ENCODE measurements around the gene CAPN12.

Gene CAPN12

DNA sequence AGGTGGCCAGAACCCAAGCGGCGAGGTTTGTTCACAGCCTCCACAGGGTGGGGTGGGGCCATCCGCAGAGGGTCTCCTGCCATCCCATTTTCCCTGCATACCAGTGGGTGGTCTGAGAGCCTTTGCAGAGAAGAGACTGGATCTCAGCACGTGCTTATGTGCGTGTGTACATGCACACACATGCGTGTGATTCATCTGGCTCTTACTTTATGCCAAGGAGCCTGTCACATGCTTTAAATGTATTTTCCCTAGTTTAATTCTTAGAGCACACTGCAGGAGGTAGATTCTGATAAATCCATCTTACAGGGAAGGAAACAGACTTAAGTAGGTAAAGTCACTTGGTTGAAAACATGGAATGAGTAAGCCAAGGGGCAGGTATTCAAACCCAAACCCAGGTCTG is 47.1 kb downstream of the CAPN12 start:
- DNase-seq (ENCODE audit: low read depth), result no peak

DNA sequence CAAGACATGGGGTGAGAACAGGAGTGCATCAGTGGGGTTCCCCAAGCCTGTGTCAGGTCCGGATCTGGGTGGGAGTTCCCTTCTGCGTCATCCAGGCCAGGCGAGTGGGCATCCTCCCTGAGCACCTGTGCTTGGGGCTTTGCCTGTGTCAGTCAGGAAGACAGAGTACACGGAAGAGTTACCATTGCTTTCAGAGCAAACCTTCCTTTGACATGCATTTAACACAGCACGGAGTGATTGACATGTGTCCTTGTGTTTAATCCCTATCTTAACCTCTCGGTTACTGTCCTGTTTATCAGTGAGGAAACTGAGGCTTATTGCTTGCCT is 47.6 kb downstream of the CAPN12 start:
- no peak for DNase-seq (ENCODE audit: low read depth)

DNA sequence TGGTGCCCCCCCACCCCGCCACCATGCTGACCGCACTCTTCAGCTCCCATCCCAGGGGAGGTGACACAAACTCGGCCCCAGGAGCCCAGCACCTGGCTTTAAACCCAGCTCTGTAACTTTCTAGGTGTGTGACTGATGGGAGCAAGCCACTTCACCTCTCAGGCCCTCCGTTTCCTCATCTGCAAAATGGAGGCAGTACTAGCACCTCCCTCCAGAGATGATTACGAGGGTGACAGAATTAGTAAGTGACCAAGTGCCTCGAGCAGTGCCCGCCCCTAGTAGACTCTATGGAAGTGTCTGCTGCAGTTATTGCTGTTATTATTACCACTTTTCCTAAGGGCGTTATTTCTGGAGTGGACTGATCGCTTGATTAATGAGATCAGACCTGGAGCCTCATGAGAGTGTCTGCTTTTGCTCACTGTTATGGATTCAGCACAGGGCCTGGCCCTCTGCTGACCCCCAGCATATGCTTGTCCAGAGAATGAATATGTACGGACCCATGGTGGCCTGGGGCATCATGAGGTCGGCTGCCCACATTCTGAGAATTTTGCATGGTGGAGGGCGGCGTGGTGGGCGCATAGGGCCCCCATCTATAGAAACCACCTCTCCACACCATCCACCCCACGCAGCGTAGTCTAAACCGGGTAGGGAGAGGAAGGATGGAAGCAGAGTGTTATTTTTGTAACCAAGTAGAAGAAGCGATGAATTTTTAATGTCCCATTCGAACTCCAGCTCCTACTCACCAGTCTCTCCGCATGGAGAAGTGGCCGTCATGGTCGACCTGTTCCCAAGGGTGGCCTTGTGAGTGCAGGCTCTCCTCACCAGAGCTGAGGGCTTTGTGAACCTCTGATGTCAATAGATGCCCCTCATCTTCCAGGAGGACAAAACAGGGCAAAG is 48.2 kb downstream of the CAPN12 start:
- DNase-seq (ENCODE audit: low read depth), result no peak

DNA sequence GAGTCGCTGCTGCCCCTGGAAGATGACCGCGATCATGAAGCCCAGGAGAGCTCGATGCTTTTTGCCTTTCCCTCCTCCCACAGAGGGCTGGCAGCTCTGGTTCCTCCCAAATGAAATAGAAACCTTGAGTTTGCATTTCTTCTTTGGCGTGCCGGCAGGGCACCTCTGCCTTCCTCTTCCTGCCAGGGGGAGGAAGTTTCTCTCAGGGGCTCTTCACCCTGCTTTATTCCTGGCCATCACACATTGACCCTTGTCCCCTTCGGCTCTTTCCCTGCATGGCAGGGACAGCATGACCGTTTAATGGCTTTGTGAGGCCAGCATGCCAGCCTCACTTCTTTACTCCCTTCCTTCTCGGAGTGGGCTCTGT is 49.0 kb downstream of the CAPN12 start:
- DNase-seq (ENCODE audit: low read depth), result no peak

GRCh38 chr19:38693380-38694223 is 50.7 kb downstream of the CAPN12 start:
- DNase-seq (ENCODE audit: low read depth), result no peak

- DNase-seq (ENCODE audit: low read depth), result no peak
Observed at GRCh38 chr19:38692458-38693379, 51.6 kb downstream of the CAPN12 start.

DNA sequence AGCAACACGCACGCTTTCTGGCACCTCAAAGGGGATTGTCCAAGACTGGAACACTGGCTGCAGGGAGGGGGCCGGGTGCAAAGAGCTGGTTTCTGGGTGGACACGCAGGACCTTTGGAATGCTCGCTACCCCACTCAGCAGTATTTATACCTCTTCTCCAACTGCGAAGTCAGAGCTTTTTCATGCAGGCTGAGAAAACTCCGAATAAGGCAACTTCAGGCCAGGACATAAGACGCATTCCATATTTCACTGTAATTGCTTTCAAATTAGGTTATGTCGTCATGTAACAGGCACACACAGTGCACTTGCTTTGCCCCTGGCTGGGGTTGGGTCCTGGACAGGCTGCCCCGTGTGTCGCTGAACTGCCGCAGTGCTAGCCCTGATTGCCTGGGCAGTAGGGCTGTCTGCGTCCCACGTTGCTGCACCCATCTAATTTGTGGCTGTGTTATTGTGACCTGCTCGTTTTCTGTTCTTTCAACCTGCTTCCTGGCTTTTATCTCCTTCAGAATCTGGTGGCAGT is 52.3 kb downstream of the CAPN12 start:
- no peak for DNase-seq (ENCODE audit: low read depth)

DNA sequence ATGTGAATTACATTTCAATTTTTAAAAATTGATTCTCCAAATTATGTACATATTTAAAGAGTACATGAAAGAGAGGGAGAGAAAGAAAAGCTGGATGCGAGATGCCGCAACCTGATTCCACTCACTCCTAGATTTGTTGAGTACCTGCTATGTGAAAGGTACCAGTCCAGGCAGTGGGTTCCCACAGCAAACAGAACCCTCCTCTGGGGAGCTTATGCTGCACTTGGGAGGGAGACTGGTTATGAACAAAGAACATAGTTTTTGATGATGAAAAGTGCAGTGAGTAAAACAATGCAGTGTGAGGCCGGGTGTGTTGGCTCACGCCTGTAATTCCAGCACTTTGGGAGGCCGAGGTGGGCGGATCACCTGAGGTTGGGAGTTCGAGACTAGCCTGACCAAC is 53.4 kb downstream of the CAPN12 start:
- DNase-seq (ENCODE audit: low read depth), result no peak

DNA sequence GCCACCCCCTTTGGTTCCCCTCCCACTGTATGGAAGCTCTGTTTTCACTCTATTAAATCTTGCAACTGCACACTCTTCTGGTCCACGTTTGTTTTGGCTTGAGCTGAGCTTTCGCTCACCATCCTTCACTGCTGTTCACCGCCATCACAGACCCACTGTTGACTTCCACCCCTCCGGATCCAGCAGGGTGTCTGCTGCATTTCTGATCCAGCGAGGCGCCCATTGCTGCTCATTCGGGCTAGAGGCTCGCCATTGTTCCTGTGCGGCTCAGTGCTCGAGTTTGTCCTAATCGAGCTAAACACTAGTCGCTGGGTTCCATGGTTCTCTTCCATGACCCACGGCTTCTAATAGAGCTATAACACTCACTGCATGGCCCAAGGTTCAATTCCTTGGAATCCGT is 54.1 kb downstream of the CAPN12 start:
- no peak for DNase-seq (ENCODE audit: low read depth)

GRCh38 chr19:38687837-38688378 is 56.4 kb downstream of the CAPN12 start:
- DNase-seq (ENCODE audit: low read depth), result no peak

- no peak for DNase-seq (ENCODE audit: low read depth)
Observed at GRCh38 chr19:38686530-38686888, 57.8 kb downstream of the CAPN12 start.

DNA sequence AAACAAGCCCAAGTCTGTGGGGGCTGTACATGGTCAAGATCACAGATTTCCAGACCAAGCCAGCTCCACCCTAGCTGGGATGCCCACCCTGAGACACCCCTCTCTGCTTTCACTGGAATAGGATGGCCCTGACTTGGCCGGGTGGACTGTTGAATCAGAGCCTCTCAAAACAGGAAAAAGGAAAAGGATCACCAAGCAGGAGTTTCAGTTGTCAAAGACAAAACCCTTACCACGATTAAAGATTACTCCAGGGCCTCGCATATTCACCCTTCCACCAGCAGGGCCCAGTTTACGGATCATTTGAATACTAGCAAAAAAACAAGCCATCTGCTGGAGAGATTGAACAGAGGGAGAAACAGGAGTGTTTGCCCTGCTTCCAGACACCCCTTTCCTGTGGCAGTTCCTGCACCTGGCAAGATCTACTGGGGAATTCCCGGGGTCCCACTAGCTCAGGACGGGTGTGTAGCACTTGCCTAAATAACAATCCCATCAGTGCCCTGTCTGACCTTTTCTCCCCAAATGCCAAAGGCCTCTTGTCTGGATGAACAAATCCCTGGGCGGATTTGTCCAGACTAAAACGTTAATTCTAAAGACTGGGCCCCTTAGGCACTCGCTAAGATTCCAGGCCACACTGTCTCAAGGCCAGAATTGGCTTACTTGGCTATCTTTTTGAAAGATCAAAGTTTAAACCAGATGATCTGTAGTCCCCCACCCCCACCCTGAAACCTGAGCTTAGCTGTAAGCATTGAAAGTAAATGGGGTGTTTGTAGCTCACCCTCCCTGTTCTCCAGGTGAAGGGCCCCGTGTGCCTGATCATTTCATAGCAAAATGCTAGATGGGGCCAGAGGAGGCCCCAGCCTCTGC is 58.4 kb downstream of the CAPN12 start:
- no peak for DNase-seq (ENCODE audit: low read depth)

- no peak for DNase-seq (ENCODE audit: low read depth)
Observed at GRCh38 chr19:38684862-38685665, 59.2 kb downstream of the CAPN12 start.

DNA sequence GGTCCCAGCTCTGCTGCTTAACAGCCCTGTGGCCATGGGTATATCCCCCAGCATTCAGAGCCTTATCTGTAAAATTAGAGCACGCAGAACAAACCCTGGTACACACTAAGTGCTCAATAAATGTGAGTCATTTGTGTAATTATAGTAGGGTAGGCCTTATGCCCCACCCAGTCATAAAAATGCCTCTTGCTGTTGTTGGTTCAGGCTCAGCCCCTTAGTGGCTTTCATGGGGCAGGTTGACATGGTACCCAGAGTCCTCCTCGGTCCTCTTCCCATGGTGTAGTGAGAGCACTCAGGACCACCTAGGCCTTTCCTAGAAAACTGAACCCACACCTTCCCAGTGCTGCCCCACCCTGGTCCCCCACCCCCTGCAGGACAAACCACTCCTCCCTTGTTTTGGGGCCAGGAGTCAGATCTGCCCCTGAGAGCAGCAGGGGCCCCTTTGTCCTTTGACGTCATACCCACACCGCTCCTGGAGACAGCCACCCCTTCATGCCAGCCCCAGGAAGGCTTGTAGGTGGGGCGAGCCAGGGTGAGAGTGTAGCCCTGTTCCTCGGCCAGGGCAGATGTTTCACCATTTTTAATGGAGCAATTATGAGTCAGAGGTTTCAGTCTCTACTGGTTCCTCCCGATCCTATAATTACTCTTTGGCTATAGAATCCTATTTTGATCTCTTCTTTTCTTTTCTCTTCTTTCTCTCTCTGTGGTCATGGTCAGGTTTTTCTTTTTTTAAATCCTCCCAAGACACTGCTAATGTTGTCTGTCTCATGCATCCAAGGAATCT is 60.0 kb downstream of the CAPN12 start:
- DNase-seq (ENCODE audit: low read depth), result no peak

- peak; percentile 41 for DNase-seq (ENCODE audit: low read depth)
Observed at GRCh38 chr19:38683393-38684077, 60.7 kb downstream of the CAPN12 start.

GRCh38 chr19:38682872-38683392 is 61.3 kb downstream of the CAPN12 start:
- DNase-seq (ENCODE audit: low read depth), result no peak

- no peak for DNase-seq (ENCODE audit: low read depth)
Observed at GRCh38 chr19:38682195-38682867, 61.9 kb downstream of the CAPN12 start.
